MM.1S (cell line): ENCODE data around the gene RNF217.

ENCODE experiments used
- CTCF ChIP-seq: fragments of 300-600 bp; sonication (generic); IDR thresholded peaks from 2 replicates; pipeline ENCODE4 v1.5.1; 2016; ENCODE audit warnings: antibody characterized with exemption, low read length, mixed read lengths
- EZH2 ChIP-seq: fragments of 300-600 bp; sonication (generic); optimal IDR thresholded peaks from 2 replicates; pipeline ENCODE3; 2017; ENCODE audit warnings: low read depth, mild to moderate bottlenecking, antibody characterized with exemption, low read length, mixed read lengths

GRCh38 chr6:124947971-124948451, 14.2 kb upstream of the RNF217 start:
- TF ChIP-seq CTCF (no peak), EZH2 (no peak)
